Measurements from ENCODE around the gene ZNF197. TPM values are rescaled to one million over a fixed set of nuclear protein-coding genes. Genes with fewer than 3 reads are reported as not detected.

The ZNF197 gene
- total and polyA plus RNA-seq, 2 of the 13 experiments (the other 11 are each of a cell fraction or from before 2014, with no cell fraction given) = 1.8 to 6.8 TPM

- TF ChIP-seq, protein P1, sequence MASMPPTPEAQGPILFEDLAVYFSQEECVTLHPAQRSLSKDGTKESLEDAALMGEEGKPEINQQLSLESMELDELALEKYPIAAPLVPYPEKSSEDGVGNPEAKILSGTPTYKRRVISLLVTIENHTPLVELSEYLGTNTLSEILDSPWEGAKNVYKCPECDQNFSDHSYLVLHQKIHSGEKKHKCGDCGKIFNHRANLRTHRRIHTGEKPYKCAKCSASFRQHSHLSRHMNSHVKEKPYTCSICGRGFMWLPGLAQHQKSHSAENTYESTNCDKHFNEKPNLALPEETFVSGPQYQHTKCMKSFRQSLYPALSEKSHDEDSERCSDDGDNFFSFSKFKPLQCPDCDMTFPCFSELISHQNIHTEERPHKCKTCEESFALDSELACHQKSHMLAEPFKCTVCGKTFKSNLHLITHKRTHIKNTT (CRISPR knock-in tag; IDR thresholded peaks at IDR 0.05) = no peak
- no peak for TF ChIP-seq ZNF44 (CRISPR knock-in tag; IDR thresholded peaks at IDR 0.05)
Measured at GRCh38 chr3:44612678-44613077, 12.2 kb upstream of the ZNF197 start (continued).

DNA sequence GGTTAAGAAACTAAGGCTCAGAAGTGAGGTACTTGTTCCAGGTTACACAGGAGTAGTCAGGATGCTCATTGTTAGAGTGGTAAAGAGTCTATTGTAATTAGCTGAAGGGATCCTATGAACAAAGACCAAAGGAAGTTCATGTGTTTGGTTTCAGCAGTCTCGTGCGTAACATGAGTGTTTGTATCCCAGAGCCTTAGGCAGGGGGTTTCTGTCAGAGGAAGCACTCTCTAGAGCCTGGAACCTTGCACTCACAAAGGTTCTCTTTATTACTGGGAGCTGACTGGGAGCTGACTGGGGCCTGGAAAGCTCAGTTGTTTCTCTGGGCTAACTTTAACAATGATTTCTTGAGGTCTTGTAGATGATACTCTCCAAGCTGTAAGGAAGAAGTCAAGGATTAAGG lies 3.9 kb downstream of the ZNF197 start:
- H3K79me2 ChIP-seq (ENCODE audit: insufficient read depth, low read length) = peaks cover 3% of the 10 kb centered on the region
- CTCF ChIA-PET (ENCODE audit: low intra/inter-chr PET ratio, low total read pairs) = no interaction called here
- in situ Hi-C loops (cut with HindIII; ENCODE audit: extremely low pct_ligation_motif_present, low pct_unique_long_range_greater_than_20kb) = no loop called here
- TF ChIP-seq, protein P2, sequence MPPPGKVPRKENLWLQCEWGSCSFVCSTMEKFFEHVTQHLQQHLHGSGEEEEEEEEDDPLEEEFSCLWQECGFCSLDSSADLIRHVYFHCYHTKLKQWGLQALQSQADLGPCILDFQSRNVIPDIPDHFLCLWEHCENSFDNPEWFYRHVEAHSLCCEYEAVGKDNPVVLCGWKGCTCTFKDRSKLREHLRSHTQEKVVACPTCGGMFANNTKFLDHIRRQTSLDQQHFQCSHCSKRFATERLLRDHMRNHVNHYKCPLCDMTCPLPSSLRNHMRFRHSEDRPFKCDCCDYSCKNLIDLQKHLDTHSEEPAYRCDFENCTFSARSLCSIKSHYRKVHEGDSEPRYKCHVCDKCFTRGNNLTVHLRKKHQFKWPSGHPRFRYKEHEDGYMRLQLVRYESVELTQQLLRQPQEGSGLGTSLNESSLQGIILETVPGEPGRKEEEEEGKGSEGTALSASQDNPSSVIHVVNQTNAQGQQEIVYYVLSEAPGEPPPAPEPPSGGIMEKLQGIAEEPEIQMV (CRISPR knock-in tag; IDR thresholded peaks at IDR 0.05; ENCODE audit: low read depth) = no peak
- no peak for TF ChIP-seq HNF4G (IDR thresholded peaks at IDR 0.05; ENCODE audit: borderline replicate concordance, low read depth, low read length)
- TF ChIP-seq HNF4G (CRISPR knock-in tag; IDR thresholded peaks at IDR 0.05; ENCODE audit: borderline replicate concordance, low read depth) = no peak
- TF ChIP-seq ZNF678 (CRISPR knock-in tag; IDR thresholded peaks at IDR 0.05) = no peak
- TF ChIP-seq, protein P3, sequence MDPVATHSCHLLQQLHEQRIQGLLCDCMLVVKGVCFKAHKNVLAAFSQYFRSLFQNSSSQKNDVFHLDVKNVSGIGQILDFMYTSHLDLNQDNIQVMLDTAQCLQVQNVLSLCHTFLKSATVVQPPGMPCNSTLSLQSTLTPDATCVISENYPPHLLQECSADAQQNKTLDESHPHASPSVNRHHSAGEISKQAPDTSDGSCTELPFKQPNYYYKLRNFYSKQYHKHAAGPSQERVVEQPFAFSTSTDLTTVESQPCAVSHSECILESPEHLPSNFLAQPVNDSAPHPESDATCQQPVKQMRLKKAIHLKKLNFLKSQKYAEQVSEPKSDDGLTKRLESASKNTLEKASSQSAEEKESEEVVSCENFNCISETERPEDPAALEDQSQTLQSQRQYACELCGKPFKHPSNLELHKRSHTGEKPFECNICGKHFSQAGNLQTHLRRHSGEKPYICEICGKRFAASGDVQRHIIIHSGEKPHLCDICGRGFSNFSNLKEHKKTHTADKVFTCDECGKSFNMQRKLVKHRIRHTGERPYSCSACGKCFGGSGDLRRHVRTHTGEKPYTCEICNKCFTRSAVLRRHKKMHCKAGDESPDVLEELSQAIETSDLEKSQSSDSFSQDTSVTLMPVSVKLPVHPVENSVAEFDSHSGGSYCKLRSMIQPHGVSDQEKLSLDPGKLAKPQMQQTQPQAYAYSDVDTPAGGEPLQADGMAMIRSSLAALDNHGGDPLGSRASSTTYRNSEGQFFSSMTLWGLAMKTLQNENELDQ (CRISPR knock-in tag; IDR thresholded peaks at IDR 0.05; ENCODE audit: borderline replicate concordance) = no peak
- TF ChIP-seq ZNF296 (CRISPR knock-in tag; conservative IDR thresholded peaks at IDR 0.05) = no peak
- TF ChIP-seq ZNF780A (CRISPR knock-in tag; IDR thresholded peaks at IDR 0.05) = no peak
- no peak for TF ChIP-seq SNRNP70 (IDR thresholded peaks at IDR 0.05; ENCODE audit: low read depth, low read length)
- TF ChIP-seq ZSCAN25 (CRISPR knock-in tag; IDR thresholded peaks at IDR 0.05) = no peak
- no peak for TF ChIP-seq ZNF563 (CRISPR knock-in tag; IDR thresholded peaks at IDR 0.05)
- no peak for TF ChIP-seq NAIF1 (CRISPR knock-in tag; IDR thresholded peaks at IDR 0.05; ENCODE audit: borderline replicate concordance)
- TF ChIP-seq HNF4A (CRISPR knock-in tag; IDR thresholded peaks at IDR 0.05) = no peak
- TF ChIP-seq ZBTB7A (CRISPR knock-in tag; IDR thresholded peaks at IDR 0.05) = no peak
- TF ChIP-seq E2F1 (CRISPR knock-in tag; IDR thresholded peaks at IDR 0.05) = no peak
- TF ChIP-seq ZSCAN9 (CRISPR knock-in tag; IDR thresholded peaks at IDR 0.05; ENCODE audit: borderline replicate concordance) = no peak
- no peak for TF ChIP-seq ZSCAN30 (CRISPR knock-in tag; IDR thresholded peaks at IDR 0.05)
- no peak for TF ChIP-seq EZH2 (conservative IDR thresholded peaks at IDR 0.05; ENCODE audit: low read depth, low read length)

More for the DNA sequence above, 3.9 kb downstream of the ZNF197 start:
- no peaks in the 10 kb centered on the region for H4K20me1 ChIP-seq (ENCODE audit: insufficient read depth, low read length)
- WGBS (ENCODE audit: low lambda C conversion rate) = 58% methylated on average over 2 of the region's 2 CpGs
- H3K9me3 ChIP-seq (ENCODE audit: low read length) = no peaks in the 10 kb centered on the region
- no peak overlapping the region for H3K9ac ChIP-seq (ENCODE audit: insufficient read depth, low read depth, low read length)
- POLR2A ChIA-PET = no interaction called here
- FAIRE-seq = no peak
- BruUV-seq (replicated peaks) = no TSS peak
- H3K4me2 ChIP-seq (ENCODE audit: low read depth, low read length) = no peak overlapping the region
- no peak overlapping the region for H3K27ac ChIP-seq (ENCODE audit: extremely low read length, insufficient read depth, low read length)
- H2AFZ ChIP-seq (ENCODE audit: low read length) = no peak overlapping the region
- no peak for ATAC-seq
- peaks cover 3 to 8% of the 10 kb centered on the region in 2 experiments; a peak in 3 of 5 replicates for H3K36me3 ChIP-seq (replicated peaks in 1 of 2; ENCODE audit: control insufficient read depth in 1 of 2, insufficient read depth in 2 of 2, low read length in 2 of 2)
- peaks cover 6% of the 10 kb centered on the region for H3K4me1 ChIP-seq (ENCODE audit: insufficient read depth, low read length)
- intact Hi-C loops (cut with micrococcal nuclease; ENCODE audit: unreplicated experiment) = loop anchor here (5.0 kb wide), 1 partner anchor 581 kb away; no protein-coding TSS in a partner anchor
- H3K4me3 ChIP-seq (replicated peaks in 1 of 3; ENCODE audit: insufficient read depth in 1 of 3, low read depth in 2 of 3, low read length in 3 of 3) = no peak overlapping the region
- no peaks in the 10 kb centered on the region for H3K27me3 ChIP-seq (ENCODE audit: control insufficient read depth in 1 of 2, insufficient read depth in 2 of 2, low read length in 2 of 2)
- DNase-seq (ENCODE audit: low spot score) = no peak
